Uterus (tissue), 4 donors: ENCODE data around the gene HOXC5. TPM values are rescaled to one million over a fixed set of nuclear protein-coding genes. Genes with fewer than 3 reads are reported as not detected.

Experiments
- DNase-seq, 2 donors: peaks; one replicate each; pipeline ENCODE4 v3.0.0-alpha.2; 2019 to 2020
- H3K27ac ChIP-seq, 2 donors: fragments of 200-600 bp; sonication (generic); 1 replicate in 1 of 2; 2 replicates in 1 of 2; pipeline ENCODE4 v1.5.1; 2016 to 2018
- H3K27me3 ChIP-seq, 2 donors: fragments of 200-600 bp; sonication (generic); one replicate each; pipeline ENCODE4 v1.5.1; 2018 to 2019; ENCODE audit warnings: control low read depth in 1 of 2
- H3K36me3 ChIP-seq, 2 donors: fragments of 200-600 bp; sonication (generic); one replicate each; pipeline ENCODE4 v1.5.1; 2019; ENCODE audit warnings: control low read depth in 1 of 2
- H3K4me1 ChIP-seq, 2 donors: fragments of 200-600 bp; sonication (generic); one replicate each; pipeline ENCODE4 v1.5.1; 2018 to 2019; ENCODE audit warnings: control low read depth in 1 of 2
- H3K4me3 ChIP-seq, 2 donors: fragments of 200-600 bp; sonication (generic); 1 replicate in 1 of 2; 2 replicates in 1 of 2; pipeline ENCODE4 v1.5.1; 2018 to 2019; ENCODE audit warnings: mild to moderate bottlenecking in 1 of 2
- H3K9me3 ChIP-seq, 2 donors: fragments of 200-600 bp; sonication (generic); one replicate each; pipeline ENCODE4 v1.5.1; 2019; ENCODE audit warnings: control low read depth in 1 of 2
- POLR2A ChIP-seq, 2 donors: fragments of 450-650 bp; IDR thresholded peaks; one replicate each; pipeline ENCODE4 v1.6.1; 2016; ENCODE audit warnings: antibody characterized with exemption in 2 of 2, mild to moderate bottlenecking in 1 of 2, moderate library complexity in 1 of 2
- intact Hi-C: fragments of 100-400 bp; cut with DNase I; formaldehyde crosslinking; loops from one replicate; pipeline ENCODE4 v1.15.1; 2023; ENCODE audit warnings: low total_unique reads
- total RNA-seq, 4 donors: library from RNA; depleted of rRNA in 3 of 4; stranded (reverse); fragments of >200 nt in 3 of 4; gene quantifications; one replicate each; pipeline versions ENCODE4 v1.1.0 to v1.2.4, GENCODE V29; 2014 to 2023
- TF ChIP-seq, protein P1 (sequence below), 4 experiments: fragments of 200-600 bp in 2 of 4; fragments of 450-650 bp in 2 of 4; sonication (generic) in 2 of 4; IDR thresholded peaks; one replicate each; pipeline ENCODE4 v1.5.1; 2016 to 2019; ENCODE audit warnings: antibody characterized with exemption in 4 of 4, mild to moderate bottlenecking in 2 of 4, moderate library complexity in 1 of 4
- donor health status: DM: yes; HTN: yes; CAD: no.

The HOXC5 gene
- total RNA-seq, 4 donors from 2014 or later: 3.5 to 10.2 TPM; not detected in 2

DNA sequence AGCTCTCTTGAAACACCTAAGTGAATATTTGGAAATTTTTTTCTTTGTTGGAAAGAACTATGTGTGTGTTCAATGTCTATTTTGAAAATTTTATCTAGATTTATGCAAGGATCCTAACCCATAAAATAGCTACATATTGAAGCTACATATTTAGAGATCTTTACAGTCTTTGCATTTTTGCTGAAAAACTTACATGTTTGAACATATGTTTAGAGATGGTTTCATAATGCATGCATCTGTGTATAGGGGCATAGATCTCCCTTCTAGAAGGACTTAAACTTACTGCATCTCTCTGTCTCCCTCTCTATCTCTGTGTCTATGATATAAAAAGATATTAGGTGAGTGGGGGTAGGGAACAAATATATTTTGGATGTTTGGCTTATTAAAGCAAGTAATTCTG is 12.6 kb downstream of the HOXC5 start:
- intact Hi-C loops: no loop called here
- peaks cover 0 to 55% of the 10 kb centered on the region in 2 donors for H3K27me3 ChIP-seq
- H3K27ac ChIP-seq: no peak overlapping the region
- TF ChIP-seq, protein P1, sequence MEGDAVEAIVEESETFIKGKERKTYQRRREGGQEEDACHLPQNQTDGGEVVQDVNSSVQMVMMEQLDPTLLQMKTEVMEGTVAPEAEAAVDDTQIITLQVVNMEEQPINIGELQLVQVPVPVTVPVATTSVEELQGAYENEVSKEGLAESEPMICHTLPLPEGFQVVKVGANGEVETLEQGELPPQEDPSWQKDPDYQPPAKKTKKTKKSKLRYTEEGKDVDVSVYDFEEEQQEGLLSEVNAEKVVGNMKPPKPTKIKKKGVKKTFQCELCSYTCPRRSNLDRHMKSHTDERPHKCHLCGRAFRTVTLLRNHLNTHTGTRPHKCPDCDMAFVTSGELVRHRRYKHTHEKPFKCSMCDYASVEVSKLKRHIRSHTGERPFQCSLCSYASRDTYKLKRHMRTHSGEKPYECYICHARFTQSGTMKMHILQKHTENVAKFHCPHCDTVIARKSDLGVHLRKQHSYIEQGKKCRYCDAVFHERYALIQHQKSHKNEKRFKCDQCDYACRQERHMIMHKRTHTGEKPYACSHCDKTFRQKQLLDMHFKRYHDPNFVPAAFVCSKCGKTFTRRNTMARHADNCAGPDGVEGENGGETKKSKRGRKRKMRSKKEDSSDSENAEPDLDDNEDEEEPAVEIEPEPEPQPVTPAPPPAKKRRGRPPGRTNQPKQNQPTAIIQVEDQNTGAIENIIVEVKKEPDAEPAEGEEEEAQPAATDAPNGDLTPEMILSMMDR (IDR thresholded peaks at IDR 0.05): no peak
- no peak for TF ChIP-seq POLR2A (IDR thresholded peaks at IDR 0.05)
- H3K4me1 ChIP-seq: peaks cover 0 to 11% of the 10 kb centered on the region in 2 donors
- H3K36me3 ChIP-seq: no peaks in the 10 kb centered on the region
- DNase-seq: no peak
- no peaks in the 10 kb centered on the region for H3K9me3 ChIP-seq
- no peak overlapping the region for H3K4me3 ChIP-seq

DNA sequence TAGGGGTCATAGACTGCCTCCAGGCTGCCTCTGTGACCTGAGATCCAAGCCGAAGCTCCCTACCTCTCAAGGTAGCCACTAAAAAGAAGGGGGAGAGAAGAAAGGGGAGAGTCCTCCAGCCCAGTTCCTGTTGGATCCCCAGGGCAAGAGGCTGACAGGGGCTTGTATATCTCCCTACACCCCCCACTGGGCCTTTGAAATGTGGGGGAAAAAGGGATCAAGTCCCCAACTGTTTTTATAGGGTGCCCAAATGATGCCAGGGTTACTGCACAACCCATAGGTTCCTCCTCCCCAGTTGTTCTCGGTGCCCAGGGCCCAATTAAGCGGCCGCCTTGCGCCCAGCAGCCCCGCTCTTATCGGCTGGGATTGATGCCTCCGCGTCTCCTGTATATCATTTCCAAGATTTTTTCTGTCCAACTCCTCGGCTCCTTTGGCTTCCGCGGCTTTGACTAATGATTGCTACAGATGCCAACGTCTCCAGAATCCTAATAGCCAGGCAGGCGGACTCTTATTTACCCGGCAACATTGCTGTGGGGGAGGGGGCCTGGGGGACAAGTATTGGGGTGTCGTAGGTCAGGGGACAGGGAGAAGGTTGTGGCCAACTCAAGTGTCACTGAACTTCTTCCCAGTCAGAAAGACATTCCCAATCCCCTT is 13.1 kb downstream of the HOXC5 start:
- no peak overlapping the region for H3K27ac ChIP-seq
- TF ChIP-seq, protein P1 (IDR thresholded peaks at IDR 0.05): no peak
- TF ChIP-seq POLR2A (IDR thresholded peaks at IDR 0.05): no peak
- H3K4me1 ChIP-seq: peaks cover 0 to 11% of the 10 kb centered on the region in 2 donors
- DNase-seq: no peak
- no peaks in the 10 kb centered on the region for H3K9me3 ChIP-seq
- intact Hi-C loops: no loop called here
- no peak overlapping the region for H3K4me3 ChIP-seq
- no peaks in the 10 kb centered on the region for H3K36me3 ChIP-seq
- H3K27me3 ChIP-seq: peaks cover 0 to 58% of the 10 kb centered on the region in 2 donors

DNA sequence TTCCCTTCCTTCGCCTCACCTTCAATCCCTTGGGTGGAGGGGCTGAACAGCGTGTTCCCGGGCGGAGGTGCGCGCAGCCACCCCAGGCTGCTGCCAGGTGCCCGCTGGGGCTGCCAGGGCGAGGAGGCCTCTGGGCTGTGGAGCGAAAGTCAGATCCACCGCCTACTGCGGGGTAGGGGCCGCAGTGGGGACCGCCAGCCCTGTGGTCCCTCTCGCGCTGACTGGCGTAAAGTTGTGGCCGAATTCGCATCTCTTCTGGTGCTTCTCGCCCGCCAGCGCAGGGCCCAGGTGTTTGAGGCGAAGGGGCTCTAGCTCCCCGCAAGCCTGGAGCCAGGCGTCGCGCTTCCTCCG is 13.9 kb downstream of the HOXC5 start:
- no peak for DNase-seq
- H3K4me3 ChIP-seq: no peak overlapping the region
- H3K4me1 ChIP-seq: peaks cover 0 to 11% of the 10 kb centered on the region in 2 donors
- TF ChIP-seq, protein P1 (IDR thresholded peaks at IDR 0.05): no peak
- no peak for TF ChIP-seq POLR2A (IDR thresholded peaks at IDR 0.05)
- H3K36me3 ChIP-seq: no peaks in the 10 kb centered on the region
- intact Hi-C loops: no loop called here
- no peak overlapping the region for H3K27ac ChIP-seq
- H3K27me3 ChIP-seq: peaks cover 0 to 56% of the 10 kb centered on the region in 2 donors
- H3K9me3 ChIP-seq: no peaks in the 10 kb centered on the region

DNA sequence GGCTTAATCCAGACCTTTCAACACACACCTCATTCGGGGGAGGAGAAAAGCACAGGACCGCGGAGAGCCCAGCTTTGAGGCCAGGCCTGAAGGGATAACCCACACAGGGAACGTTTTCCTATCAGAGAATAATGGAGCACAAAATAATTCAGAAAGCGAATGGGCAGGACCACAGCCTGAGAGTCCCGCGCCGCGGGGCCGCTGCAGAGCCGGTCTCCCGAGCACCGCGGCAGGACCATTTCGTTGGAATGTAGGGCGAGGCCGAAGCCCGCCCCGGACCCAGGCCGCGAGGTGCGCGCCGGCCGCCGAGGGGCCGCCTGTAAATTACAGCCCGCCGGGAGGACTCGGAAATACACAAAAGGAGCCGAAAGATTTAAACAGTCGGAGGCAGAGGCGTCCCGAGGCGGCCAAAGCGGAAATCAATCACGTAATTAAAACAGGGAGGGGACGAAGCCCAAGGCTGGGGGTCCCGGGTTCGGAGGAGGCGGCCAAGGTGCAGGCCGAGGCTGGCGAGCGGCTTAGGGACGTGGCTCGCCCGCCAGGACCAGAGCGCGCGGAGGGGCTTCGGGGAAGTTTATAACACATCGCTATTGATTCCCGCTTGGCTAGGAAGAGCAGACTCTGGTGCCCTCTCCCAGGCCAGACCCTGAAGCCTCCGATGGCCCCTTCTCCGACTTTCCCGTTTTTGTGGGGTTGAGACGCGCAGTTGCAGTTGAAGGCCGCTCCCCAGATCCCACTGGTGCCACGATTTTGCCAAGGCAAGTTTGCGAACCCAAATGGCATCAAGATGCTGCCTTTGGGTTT is 14.5 kb downstream of the HOXC5 start:
- Histone ChIP-seq H3K9me3 (no peaks in the 10 kb centered on the region), H3K4me3 (no peak overlapping the region), H3K27me3 (peaks cover 0 to 56% of the 10 kb centered on the region in 2 donors), H3K4me1 (peaks cover 0 to 11% of the 10 kb centered on the region in 2 donors), H3K36me3 (no peaks in the 10 kb centered on the region), H3K27ac (no peak overlapping the region)
- TF ChIP-seq, protein P1 (IDR thresholded peaks at IDR 0.05): no peak
- no peak for TF ChIP-seq POLR2A (IDR thresholded peaks at IDR 0.05)
- intact Hi-C loops: no loop called here
- no peak for DNase-seq

DNA sequence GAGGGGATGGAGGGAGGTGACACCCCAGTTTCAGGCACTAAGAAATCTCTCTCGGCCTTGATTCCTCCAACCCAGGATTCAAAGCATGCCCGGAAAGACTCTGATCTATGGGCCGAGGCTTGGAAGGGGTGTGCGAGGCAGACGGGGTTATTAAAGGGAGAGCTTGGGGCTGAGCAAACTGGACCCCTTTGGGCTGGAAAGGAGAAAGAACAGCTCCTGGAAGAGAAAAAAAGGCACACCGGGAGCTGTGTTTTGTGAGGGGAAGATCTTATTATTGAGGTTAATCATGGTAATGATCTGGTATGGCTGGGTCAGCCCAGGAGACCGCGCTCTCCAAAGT is 15.1 kb downstream of the HOXC5 start:
- intact Hi-C loops: no loop called here
- H3K4me3 ChIP-seq: no peak overlapping the region
- no peak for TF ChIP-seq POLR2A (IDR thresholded peaks at IDR 0.05)
- TF ChIP-seq, protein P1 (IDR thresholded peaks at IDR 0.05): no peak
- H3K27ac ChIP-seq: no peak overlapping the region
- peaks cover 0 to 56% of the 10 kb centered on the region in 2 donors for H3K27me3 ChIP-seq
- H3K9me3 ChIP-seq: no peaks in the 10 kb centered on the region
- H3K4me1 ChIP-seq: peaks cover 0 to 13% of the 10 kb centered on the region in 2 donors
- H3K36me3 ChIP-seq: no peaks in the 10 kb centered on the region
- DNase-seq: no peak
